DMS153 (cell line): Measurements from ENCODE around the gene ATP6V1G1.
"Not testable (repeated sequence)": the region's sequence is repeated elsewhere in the genome, so short reads cannot be mapped to it uniquely, and the experiment has no call there.

ENCODE experiments used
- DNase-seq: peaks from one replicate; lab custom pipeline; 2025; lab: John Stamatoyannopoulos, UW

ATP6V1G1 gene, protein sequence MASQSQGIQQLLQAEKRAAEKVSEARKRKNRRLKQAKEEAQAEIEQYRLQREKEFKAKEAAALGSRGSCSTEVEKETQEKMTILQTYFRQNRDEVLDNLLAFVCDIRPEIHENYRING

DNA sequence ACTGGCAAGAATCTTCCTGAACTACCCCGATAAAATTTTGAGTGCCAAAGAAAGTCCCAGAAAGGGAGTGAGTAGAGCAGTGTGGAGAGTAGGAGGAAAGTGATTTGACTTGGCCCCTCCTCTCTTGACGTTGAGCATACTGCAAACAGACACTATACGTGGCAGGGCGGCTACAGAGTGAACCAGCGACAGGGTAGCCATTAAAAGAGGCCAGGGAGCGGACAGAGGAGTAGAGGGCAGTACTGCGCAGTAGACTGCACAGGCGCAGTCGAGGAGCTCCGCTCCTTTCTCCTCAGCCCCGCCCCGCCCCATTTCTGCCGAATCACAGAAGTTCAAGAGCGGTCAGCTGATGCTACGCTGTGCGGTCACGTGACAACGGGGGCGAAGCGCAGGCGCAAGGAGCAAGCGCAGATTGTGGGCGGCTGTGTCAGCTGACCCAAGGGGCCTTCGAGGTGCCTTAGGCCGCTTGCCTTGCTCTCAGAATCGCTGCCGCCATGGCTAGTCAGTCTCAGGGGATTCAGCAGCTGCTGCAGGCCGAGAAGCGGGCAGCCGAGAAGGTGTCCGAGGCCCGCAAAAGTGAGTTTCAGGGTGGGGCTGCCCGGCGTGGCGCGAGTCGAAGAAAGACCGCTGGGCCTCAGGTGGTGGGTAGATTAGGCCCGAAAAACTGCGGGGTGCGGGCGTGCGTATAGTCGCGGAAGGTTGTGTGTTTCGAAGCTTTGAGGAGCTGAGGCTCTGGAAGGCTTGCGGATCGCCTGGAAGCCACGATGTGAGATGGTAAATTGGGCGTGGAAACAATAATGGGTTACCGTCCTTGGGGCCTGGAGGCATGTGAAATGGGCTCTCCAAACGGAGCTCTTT lies at the start of gene ATP6V1G1:
TSS of gene ATP6V1G1 (plus strand) at position 425 of the 858 bp plus-strand sequence. CDS start at position 495, 70 bp downstream.
- DNase-seq, result peak; percentile 96

DNA sequence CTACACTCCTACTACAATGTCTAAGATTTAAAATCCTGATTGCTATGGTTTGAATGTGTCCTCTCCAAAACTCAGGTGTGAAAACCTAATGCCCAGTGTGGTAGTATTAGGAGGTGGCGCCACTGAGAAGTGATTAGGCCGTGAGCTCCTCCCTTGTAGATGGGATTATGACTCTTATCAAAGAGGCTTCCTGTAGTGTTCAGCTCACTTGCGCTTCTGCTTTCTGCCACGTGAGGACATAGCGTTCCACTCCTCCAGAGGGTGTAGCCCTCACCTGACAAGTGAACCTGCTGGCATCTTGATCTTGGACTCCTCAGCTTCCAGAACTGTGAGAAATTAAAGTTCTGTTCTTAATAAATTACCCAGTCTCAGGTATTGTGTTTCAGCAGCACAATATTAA lies 49.3 kb upstream of the ATP6V1G1 start:
- peak; percentile 11 for DNase-seq

DNA sequence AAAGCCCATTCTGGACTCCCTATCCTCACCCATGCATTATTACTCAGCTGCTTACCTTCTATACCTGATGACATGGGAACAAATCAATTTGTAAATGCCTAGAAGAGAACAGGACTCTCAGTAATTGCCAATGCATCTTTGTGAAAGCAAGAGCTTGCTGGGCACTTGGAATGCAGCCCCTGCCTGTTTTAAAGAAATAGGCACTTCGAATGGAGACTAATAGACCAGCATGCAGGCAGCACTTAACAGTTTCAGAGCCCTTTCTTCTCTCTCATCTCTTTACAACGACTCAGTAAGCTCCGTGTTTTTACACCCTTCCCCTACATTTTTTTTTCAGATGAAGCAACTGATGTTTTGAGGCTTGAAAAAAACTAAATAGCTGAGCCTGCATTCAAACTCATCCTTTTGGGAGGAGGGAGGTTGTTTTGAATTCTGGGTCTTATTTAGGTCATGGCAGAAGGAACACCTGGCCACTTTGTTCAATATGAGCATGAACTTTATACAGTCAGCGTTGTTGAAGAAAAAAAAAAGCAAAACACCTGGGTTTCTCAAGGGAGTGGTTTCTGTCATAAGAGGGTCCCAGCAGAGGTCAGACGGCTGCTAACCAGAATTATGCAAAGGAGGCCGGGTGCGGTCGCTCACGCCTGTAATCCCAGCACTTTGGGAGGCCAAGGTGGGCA lies 47.7 kb upstream of the ATP6V1G1 start:
- no peak for DNase-seq

DNA sequence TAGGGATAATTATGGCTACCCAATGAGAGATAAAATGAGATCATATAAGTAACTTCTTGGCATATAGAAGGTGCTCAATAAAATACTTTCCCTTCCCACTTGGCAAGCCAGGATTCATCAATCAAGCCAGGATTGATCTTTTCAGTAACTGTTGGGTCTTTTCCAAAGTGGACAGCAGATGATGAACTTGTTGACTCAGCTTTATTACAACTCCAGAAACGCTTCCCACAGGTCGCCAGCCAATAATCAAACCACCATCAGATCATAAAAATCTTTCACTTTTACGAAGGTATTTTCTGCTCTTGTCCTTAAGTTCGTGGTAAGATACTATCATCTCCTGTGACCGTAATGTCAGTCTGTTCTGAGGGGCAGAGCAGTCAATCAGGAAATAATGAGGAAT lies 42.5 kb upstream of the ATP6V1G1 start:
- DNase-seq, result no peak

DNA sequence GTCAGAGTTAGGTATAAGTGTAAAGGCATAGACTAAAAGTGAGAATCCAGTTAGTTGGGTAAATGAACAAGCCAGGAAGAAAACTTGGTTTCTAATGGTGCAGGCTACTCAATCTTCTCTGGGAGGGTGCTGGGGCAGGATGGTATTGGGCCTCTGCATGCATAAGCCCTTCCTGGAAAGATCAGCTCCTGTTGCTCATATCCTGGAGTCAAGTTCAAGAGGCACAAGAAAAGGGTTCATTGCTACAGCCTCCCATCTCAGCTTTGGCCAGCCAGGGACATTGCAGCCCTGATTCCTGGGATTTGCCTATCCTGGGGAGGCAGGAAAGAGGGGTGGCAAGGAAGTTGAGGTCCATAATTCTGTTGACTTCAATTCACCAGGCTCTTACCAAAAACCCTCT lies 40.7 kb upstream of the ATP6V1G1 start:
- DNase-seq, result no peak

DNA sequence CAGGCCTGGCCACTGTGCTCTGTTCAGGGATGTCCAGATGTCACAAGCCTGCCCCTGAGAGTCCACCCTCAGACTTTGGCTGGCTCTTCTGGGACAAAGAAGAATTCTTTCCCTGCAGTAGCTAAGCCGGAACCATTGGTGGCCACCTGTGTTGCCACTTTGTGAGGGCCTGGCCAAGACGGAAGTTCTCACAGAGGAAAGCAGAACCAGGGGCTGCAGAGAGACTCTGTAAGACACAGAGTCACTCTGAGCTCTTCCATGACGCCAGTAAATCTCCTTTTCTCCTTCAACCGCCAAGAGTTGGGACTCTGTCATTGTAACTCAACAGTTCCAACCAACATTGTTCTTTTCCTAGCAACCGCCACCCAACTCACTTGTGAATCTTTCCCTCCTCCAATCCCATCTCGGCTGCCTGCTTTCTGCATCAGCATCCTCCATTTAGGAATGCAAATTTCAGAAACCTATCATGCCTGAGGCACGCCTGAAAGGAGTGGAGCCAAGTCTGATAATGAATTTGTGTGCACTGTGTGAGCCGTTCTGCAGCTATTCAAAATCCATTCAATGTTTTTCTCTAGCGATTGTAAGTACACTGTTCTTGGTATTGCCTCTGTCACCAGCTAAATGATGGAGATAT lies 37.8 kb upstream of the ATP6V1G1 start:
- DNase-seq, result no peak

DNA sequence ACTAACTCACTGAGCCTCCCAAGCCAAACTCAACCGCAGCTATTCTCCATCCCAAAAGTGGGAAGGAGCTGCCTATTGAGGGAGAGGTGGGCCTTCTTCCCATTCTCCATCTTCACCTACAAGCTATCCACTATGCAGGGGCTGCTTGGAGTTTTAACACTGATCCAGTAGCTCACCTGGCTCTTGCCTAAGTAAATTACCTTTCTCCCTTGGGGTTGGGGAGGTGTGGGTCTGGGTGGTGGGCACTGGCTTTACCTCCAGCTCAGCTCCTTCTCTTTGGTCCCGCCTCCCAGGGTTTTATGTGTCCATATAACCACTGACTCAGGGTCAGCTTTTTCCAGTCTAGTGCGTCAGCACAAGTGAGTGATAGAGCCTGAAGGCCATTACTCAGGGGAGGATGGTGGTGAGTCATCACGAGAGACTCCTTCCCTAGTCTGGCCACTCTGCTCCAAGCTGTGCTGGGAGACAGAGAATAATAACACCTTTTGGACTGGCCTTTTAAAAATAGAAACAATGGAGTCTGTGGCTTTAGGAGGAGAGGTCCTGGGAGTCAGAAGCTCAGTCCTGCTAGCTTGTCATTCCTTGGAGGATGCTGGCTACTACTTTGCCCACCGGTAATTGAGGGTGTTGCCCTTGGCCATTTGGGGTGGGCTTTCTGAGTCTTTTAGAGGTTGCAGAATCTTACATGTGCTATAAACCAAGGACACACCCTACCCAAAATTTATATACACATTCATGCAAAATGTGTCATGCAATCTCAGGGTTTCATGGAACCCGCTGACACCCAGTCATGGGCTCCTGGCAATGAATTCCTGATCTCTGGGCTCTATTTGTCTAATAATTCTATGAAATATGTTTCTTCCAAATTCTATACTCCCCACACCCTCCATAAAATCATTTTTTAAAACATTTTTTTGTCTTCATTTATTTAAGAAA lies 35.6 kb upstream of the ATP6V1G1 start:
- peak; percentile 14 for DNase-seq

DNA sequence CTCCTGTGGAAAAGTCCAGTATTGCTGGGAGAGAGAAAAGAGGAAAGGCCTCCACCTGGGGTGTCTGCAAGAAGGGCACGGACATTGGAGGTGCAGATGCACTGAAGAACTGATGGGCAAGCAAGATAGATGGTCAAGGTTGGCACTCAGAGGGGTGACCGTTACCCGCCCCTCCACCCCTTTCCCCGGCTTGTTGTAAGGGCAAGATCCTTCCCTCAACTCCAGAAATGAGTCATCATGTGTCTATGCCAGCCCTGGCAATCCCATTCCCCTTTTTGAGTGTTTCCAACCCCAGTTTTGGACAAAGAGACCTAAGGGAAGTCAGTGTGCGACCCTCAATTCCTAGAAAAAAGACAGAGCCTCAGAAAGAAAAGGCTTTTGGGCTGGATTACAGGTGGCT lies 34.9 kb upstream of the ATP6V1G1 start:
- no peak for DNase-seq

DNA sequence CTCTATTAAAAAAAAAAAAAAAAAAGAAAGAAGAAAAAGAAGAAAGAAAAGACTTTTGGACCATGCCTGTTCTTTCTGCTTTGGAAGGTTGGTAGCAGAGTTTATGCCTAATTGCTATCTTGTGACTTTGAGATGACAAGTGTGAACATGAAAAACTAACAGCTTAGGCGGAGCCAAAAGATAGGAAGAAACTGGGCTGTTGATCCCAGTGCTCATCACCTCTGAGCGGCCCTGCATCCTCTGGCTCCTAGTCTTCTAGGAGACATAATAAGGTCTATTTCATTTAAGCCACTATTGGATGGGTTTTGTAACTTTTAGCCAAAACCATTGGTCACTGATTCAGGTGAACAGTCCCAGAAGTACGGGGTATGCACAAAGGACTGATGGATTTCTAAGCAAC lies 34.4 kb upstream of the ATP6V1G1 start:
- no peak for DNase-seq

DNA sequence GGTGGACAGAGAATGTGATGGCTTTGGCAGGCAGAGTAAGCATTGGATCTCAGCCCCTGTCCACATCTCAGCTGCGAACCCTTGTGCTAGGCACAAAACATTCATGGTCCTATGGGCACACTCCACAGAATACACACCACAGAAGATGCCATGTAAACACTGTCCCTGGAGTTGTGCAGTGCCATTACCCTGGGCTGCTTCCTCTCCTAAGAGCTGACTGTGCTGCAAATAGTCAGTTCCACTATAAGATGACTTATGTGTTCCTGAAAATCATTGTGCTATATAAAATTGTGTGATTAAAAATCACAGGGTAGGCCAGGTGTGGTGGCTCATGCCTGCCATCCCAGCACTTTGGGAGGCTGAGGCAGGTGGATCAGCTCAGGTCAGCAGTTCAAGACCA lies 31.9 kb upstream of the ATP6V1G1 start:
- DNase-seq, result no peak

DNA sequence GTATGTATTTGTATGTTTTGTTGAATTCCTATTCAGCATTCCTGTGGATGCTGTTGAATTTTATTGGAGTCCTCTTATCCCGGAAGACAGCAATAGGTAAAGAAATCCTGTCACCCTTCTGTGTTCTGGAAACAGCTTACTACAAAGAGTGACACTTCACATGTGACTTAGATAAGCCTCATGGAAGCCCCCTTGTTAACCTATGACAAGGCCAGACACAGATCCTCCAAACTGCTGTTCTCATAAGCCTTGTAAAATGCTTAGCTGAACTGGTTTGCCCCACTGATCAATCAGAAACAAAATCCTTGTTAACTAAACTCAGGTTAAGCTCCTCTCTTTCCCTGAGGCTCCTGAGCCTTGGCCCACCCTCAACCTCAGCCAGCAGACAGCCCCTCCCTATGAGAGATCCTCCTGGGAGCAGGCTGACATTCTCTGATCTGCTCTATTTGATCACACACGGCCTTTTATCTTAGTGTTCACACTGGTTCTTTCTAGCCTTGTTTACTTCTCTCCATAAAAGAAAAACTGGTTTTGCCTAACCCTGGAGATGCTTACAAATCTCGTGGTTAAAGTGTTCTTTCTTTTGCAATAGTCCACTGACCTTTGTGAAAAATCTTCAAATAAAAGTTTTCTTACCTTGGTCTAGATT lies 29.4 kb upstream of the ATP6V1G1 start:
- no peak for DNase-seq

DNA sequence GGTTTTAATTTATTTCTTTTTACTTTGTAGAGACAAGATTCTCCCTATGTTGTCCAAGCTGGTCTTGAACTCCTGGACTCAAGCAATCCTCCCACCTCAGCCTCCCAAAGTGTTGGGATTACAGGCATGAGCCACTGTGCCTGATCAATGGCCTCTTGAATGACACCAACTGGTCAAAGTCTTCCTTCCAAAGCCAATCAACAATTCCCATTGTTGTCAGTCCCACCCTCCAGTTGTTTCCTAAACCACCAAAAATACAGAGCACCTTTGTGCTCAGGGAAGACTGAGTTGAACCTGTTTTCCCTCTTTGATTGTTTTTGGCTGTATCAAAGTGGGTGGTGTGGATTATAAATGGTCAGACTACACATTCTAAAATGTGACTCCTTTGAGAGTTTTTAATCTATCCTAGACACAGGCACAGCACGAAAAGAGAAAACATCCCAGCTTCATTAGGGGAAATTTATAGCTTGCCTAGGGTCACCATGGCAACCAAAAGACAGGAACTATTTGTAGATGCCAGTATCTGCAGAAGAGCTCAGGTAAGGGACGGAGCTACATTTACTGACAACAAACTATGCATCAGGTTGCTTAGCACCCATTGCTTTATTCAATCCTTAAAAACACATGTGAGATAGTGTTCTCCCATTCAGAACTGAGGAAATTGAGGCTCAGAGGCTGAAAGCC lies 27.6 kb upstream of the ATP6V1G1 start:
- peak; percentile 22 for DNase-seq

DNA sequence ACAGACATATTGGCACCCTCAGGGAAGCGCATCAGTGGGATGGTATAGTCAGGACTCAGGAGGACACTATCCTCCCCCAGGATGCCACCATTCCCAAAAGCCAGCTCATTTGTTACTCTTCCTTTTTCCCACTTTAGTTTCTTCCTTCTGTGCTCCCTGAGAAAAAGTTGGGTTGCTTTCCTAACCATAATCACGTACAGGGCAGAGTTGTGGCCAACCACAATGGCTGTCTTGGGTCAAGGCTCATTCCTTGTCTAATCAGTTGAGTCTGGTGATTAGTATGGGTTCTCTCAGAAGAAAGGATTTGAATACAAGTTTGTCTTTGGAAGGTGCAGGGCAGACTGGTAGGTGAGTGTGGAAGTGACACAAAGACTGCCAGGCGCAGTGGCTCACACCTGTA lies 26.6 kb upstream of the ATP6V1G1 start:
- no peak for DNase-seq

DNA sequence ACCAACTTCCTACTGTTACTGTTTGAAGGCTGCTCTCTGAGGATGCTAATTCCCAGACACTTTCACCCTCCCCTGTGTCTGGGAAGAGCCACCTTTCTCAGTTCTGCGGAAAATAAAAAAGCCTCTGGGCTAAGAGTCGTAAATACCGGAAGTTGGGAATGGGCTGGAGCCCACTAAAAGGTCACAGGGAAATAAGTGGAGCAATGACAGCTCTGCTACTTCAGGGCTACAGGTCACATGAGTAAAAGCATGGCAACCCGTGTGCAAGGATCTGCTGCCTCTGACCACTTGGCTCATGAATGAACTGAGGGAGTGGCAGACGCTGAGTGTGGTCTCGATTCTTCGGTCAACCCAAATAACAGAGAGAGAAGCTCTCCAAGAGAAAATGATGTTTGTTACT lies 25.8 kb upstream of the ATP6V1G1 start:
- no peak for DNase-seq

DNA sequence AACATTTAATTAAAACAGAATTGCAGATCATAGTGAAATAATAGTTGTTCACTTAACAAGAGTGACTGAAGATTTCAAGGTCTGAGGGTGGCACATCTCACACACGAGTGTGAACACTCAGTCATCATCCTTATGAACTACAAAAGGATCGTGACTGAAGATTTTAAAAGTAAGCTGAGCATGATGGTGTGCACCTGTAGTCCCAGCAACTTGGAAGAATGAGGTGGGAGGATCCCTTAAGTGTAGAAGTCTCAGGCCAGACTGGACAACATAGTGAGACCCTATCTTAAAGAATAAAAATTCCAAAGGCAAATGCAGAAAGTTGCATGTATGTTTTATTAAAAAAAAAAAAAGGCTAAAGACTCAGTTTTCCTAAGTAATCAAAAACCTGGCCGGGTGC lies 22.4 kb upstream of the ATP6V1G1 start:
- no peak for DNase-seq

DNA sequence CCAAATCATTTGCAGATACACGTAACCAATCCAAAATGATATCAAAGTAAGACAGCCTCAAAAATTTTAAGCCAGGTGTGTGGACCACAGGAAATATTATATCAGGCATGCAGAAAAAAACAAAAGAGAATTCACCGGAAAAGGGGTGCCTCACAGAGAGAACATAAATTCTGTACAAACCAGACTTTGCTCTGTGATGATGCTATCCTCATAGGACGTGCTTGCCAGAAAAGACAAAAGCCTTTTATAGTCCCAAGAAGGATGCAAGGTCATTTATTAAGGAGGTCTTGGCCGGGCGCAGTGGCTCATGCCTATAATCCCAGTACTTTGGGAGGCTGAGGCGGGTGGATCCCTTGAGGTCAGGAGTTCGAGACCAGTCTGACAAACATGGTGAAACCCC lies 16.8 kb upstream of the ATP6V1G1 start:
- DNase-seq, result no peak

DNA sequence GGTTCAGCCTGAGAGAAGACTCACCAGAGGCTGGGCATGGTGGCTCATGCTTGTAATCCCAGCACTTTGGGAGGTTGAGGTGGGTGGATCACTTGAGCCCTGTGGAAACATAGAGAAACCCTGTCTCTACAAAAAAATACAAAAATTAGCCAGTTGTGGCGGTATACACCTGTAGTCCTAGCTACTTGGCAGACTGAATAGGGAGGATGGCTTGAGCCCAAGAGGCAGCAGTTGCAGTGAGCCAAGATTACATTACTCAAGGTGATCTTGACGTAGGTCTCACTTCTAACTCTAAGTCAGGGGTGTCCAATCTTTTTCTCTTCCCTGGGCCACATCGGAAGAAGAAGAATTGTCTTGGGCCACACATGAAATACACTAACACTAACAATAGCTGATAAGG lies 16.2 kb upstream of the ATP6V1G1 start:
- no peak for DNase-seq

DNA sequence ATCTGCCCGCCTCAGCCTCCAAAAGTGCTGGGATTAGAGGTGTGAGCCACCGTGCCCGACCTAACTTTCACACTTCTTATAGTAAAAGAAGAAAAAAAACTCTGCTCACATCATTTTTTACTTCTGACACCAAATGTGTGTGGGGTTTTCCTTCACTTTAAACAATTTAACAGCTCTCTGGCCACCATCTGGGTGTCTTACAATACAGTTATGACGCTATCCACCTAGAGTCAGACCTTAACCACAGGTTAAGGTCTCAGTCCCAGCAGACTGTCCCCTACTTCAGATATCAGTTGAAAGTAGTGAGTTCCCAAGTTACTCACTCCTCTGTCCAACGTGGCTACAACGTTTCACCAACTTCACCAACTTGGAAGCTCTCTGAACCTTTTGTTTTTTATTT lies 15.4 kb upstream of the ATP6V1G1 start:
- no peak for DNase-seq

DNA sequence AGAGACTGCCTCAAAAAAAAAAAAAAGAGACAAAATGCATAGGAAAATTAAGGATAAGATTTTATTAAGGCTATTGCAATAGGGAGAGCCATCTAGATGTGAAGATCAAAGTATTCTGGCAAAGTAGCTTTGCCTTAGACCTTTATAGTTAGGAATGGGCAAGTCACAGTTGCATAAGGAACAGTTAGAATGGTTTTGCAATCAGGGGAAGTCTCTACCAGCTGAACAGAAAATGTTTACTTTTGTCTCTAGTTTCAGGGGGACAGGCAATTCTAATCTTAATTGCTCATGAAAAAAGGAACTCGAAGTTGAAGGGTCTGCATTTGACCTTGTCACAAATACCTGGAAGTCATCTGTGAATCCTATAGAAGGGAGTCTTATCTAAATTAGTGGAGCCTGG lies 13.1 kb upstream of the ATP6V1G1 start:
- no peak for DNase-seq

DNA sequence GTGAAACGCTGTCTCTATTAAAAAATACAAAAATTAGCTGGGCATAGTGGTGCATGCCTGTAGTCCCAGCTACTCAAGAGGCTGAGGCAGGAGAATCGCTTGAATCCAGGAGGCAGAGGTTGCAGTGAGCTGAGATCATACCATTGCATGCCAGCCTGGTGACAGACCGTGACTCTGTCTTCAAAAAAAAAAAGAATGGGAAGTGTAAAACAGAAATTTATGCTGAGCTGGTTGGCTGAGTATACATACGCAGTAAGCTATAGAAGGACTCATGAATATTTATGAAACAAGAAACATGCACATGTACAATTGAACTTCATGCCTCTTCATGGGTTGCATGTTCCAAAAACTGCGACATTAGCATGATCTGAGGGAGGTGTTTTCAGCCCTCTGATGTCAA lies 10.8 kb upstream of the ATP6V1G1 start:
- not testable (repeated sequence) for DNase-seq

DNA sequence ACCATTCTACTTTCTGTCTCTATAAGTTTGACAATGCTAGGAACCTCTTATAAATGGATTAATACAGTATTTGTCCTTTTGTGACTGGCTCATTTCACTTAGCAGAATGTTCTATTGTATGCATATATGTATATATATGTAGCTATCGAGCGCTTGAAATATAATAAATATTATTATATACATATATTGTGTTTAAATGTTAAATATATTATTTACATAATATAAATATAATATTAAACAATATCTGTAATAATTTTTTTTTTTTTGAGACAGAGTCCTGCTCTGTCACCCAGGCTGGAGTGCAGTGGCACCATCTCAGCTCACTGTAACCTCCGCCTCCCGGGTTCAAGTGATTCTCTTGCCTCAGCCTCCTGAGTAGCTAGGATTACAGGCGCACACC lies 9.4 kb upstream of the ATP6V1G1 start:
- not testable (repeated sequence) for DNase-seq
